Panc1 (cell line): ENCODE measurements around the gene NUSAP1.
"Not testable (repeated sequence)": the region's sequence is repeated elsewhere in the genome, so short reads cannot be mapped to it uniquely, and the experiment has no call there.

Experiments
- POLR2AphosphoS5 ChIP-seq: IDR thresholded peaks from 2 replicates; pipeline ENCODE4 v1.6.1; 2012; ENCODE audit warnings: mild to moderate bottlenecking, low read depth, low read length, moderate library complexity
- SIN3A ChIP-seq: IDR thresholded peaks from 2 replicates; pipeline ENCODE4 v1.6.1; 2012; ENCODE audit warnings: low read depth, mild to moderate bottlenecking, low read length, moderate library complexity, borderline replicate concordance; ENCODE audit not compliant: insufficient read depth
- TCF7L2 ChIP-seq: IDR thresholded peaks from 2 replicates; pipeline ENCODE4 v1.6.1; 2011; ENCODE audit warnings: mild to moderate bottlenecking, low read depth, low read length, inconsistent platforms
- TF ChIP-seq, protein P1 (sequence below): fragments of 450-650 bp; IDR thresholded peaks from 2 replicates; pipeline ENCODE4 v1.5.1; 2017; ENCODE audit warnings: mild to moderate bottlenecking
- TF ChIP-seq, protein P2 (sequence below), 2 experiments: IDR thresholded peaks; 2 replicates each; pipeline ENCODE4 v1.6.1; 2011 to 2012; ENCODE audit warnings: low read depth in 2 of 2, control low read depth in 1 of 2, low read length in 1 of 2, mild to moderate bottlenecking in 1 of 2, moderate library complexity in 1 of 2; ENCODE audit not compliant: insufficient read depth in 1 of 2

DNA sequence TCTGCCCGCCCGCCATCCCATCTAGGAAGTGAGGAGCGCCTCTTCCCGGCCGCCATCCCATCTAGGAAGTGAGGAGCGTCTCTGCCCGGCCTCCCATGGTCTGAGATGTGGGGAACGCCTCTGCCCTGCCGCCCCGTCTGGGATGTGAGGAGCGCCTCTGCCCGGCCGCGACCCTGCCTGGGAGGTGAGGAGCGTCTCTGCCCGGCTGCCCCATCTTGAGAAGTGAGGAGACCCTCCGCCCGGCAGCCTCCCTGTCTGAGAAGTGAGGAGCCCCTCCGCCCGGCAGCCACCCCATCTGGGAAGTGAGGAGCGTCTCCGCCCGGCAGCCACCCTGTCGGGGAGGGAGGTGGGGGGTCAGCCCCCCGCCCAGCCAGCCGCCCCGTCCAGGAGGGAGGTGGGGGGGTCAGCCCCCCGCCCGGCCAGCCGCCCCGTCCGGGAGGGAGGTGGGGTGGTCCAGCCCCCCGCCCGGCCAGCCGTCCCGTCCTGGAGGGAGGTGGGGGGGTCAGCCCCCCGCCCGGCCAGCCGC lies 11.8 kb upstream of the NUSAP1 start:
- TF ChIP-seq, protein P1, sequence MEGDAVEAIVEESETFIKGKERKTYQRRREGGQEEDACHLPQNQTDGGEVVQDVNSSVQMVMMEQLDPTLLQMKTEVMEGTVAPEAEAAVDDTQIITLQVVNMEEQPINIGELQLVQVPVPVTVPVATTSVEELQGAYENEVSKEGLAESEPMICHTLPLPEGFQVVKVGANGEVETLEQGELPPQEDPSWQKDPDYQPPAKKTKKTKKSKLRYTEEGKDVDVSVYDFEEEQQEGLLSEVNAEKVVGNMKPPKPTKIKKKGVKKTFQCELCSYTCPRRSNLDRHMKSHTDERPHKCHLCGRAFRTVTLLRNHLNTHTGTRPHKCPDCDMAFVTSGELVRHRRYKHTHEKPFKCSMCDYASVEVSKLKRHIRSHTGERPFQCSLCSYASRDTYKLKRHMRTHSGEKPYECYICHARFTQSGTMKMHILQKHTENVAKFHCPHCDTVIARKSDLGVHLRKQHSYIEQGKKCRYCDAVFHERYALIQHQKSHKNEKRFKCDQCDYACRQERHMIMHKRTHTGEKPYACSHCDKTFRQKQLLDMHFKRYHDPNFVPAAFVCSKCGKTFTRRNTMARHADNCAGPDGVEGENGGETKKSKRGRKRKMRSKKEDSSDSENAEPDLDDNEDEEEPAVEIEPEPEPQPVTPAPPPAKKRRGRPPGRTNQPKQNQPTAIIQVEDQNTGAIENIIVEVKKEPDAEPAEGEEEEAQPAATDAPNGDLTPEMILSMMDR, result not testable (repeated sequence)
- not testable (repeated sequence) for TF ChIP-seq POLR2AphosphoS5, TCF7L2, SIN3A
- TF ChIP-seq, protein P2, sequence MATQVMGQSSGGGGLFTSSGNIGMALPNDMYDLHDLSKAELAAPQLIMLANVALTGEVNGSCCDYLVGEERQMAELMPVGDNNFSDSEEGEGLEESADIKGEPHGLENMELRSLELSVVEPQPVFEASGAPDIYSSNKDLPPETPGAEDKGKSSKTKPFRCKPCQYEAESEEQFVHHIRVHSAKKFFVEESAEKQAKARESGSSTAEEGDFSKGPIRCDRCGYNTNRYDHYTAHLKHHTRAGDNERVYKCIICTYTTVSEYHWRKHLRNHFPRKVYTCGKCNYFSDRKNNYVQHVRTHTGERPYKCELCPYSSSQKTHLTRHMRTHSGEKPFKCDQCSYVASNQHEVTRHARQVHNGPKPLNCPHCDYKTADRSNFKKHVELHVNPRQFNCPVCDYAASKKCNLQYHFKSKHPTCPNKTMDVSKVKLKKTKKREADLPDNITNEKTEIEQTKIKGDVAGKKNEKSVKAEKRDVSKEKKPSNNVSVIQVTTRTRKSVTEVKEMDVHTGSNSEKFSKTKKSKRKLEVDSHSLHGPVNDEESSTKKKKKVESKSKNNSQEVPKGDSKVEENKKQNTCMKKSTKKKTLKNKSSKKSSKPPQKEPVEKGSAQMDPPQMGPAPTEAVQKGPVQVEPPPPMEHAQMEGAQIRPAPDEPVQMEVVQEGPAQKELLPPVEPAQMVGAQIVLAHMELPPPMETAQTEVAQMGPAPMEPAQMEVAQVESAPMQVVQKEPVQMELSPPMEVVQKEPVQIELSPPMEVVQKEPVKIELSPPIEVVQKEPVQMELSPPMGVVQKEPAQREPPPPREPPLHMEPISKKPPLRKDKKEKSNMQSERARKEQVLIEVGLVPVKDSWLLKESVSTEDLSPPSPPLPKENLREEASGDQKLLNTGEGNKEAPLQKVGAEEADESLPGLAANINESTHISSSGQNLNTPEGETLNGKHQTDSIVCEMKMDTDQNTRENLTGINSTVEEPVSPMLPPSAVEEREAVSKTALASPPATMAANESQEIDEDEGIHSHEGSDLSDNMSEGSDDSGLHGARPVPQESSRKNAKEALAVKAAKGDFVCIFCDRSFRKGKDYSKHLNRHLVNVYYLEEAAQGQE (IDR thresholded peaks at IDR 0.05; ENCODE audit: insufficient read depth in 1 of 2, low read depth in 2 of 2, low read length in 1 of 2), result not testable (repeated sequence)
